ENCODE measurements around the gene ADGRG6.

The ADGRG6 gene

DNA sequence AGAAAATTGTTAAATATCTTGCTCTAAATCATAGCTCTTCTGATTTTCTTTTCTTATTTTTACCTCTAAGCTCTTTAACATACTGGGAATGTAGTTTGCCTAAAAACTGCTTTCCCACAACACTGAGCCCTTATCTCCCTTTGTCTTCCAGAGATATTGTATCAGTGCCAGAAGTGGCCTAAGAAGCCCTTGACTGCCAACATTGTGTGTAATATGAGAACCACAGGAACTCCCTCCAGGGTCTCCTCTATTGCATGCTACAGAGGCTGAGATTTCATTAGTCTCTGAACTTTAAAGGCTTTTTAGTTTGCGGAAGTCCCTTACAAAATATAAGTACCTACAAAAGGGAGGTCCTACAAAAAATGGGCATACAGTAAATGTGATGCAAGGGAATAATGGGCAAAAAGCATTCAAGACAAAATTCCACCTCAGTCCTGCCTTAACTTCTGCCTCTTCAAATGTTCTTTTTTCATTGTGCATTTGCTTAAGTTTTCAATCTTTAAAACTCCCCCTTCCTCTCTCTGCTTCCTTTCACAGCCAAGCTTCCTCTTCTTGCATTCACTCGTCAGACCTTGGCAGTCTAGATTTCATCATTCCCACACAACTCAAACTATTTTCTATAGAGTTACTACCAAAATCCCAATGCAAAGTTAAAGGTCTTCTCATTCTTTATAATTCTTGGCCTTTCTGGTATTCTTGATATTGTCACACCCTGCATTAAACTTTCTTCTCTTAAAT lies 76.5 kb downstream of the ADGRG6 start:
- no peak for DNase-seq

DNA sequence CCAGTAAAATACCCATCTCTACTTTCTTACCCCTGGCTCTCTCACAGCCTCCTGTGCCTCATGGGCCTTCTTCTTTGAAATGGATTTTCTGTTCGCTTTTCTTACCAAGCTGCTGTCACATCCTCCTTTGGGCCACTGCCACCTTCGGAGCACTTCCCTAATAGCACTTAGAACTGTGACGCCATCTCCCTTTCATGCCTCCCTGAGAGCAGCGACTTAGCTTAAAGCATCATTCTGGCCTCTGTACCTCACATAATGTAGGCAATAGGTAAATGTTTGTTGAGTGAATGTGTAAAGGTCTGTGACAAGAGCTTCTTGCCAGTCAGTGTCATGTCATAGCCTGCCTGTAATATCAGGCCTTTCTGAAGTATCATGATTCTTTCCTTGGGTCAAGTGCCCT lies 78.8 kb downstream of the ADGRG6 start:
- no peak for DNase-seq

GRCh38 chr6:142381181-142381580 lies 79.4 kb downstream of the ADGRG6 start:
- DNase-seq: no peak

- no peak for DNase-seq
These were observed 80.1 kb downstream of the ADGRG6 start for GRCh38 chr6:142381845-142382378.

GRCh38 chr6:142384519-142385254 lies 82.9 kb downstream of the ADGRG6 start:
- no peak for DNase-seq

GRCh38 chr6:142385352-142385751 lies 83.5 kb downstream of the ADGRG6 start:
- no peak for DNase-seq

GRCh38 chr6:142386657-142387056 lies 84.8 kb downstream of the ADGRG6 start:
- DNase-seq: no peak

GRCh38 chr6:142387997-142388815 lies 86.4 kb downstream of the ADGRG6 start:
- DNase-seq: no peak

DNA sequence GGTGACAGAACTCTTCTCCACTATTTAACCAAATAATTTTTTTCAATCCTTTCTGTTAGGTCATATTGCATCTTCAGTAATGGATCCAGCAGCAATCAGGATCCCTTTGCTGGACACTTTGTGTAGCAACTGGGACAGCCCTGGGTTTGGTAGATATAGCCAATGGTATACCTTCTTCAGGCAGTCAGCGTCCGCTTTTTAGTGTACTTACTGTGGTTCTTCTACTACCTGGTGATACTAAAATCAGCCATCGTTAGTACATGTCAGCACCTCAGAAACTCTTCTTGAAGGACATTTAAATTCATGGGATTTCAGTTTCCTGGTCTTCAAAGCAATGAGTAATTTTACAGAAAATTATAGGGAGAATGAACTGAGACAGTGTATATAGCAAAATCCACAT lies 93.5 kb downstream of the ADGRG6 start:
- no peak for DNase-seq

GRCh38 chr6:142395768-142396231 lies 94.0 kb downstream of the ADGRG6 start:
- no peak for DNase-seq

DNA sequence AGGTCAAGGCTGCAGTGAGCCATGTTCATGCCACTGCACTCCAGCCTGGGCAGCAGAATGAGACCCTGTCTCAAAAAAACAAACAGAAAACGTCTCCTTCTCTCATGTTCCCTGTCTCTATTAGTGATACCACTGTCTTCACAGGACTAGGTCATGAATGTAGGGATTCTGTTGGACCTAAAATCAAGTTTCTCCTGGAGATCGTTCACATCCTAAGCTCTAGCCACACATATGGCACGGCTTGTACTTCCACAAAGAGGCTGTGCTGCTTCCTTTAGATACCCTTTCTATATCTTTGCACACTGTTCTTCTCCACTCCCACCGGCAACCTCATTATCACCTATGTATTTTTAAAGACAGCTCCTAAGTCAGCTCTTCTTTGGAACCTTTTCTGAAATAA lies 96.5 kb downstream of the ADGRG6 start:
- DNase-seq: no peak

GRCh38 chr6:142399739-142400138 lies 97.9 kb downstream of the ADGRG6 start:
- DNase-seq: no peak

DNA sequence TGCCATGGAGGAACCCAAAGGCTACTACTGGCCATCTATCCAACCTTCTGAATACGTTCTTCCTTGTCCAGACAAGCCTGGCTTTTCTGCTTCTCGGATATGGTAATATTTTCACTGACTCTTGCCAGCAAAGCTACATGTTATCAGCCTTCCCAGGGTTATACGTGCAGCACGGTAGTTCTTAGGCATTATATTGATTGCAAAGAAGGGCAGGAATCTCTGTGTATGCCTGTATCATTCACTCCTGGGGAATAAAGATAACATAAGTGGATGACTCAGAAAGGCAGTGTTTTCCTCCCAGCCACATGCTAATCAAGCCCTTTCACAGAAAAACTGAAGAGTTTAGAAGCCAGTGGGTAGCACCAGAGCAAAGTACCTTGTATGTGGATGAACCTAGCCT lies 98.7 kb downstream of the ADGRG6 start:
- no peak for DNase-seq

DNA sequence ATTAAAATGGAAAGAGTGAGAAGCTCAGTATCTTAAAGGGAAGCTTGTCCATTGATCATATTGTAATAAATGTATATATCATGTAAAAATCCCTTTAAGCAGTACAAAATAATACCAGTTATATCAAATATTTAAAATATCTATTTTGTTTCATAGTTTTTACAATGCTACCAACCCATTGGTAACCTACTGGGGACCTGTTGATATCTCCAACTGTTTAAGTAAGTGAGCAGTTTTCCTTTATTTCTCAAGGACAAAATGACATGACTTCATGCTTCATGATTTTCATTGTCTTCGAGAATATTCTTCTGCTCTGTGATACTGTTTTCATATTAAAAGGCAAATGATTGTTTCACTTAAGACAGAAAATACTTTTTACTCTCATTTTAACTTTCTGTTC lies 100.0 kb downstream of the ADGRG6 start:
- no peak for DNase-seq

DNA sequence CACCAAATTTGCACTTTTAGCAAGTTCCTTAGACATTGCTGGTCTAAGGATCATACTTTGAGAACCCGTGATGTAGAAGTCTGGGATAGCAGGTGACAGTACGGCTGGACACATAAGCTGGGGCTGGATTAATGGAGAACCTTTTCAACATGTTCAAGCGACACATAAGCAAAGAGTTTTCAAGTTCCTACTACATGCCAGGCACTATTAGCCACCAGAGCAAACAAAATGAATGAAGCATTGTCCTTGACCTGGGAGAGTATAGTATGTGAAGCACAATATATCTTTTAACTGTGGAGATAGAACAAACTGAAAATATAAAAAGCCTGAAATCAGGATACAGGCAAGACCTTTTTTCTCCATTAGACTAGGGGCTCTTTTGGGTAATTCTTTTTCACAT lies 102.9 kb downstream of the ADGRG6 start:
- no peak for DNase-seq

DNA sequence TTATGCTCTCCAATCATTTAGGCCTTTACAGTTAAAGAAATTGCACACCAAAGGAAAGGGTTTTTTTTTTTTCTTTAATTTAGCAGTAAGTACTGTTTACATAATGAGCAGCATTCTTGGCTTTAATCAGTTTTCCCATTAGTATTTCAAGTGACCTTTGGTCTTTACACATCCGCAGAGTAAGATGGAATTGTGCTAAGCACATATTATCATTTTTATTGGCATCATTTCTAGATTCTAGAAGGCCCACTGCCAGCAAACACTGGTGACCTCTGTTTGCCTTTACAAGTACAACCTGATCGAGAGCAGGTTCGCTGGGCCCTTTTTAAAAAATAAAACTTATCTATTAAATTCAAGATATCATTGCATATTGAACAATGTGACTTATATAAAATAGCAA lies 104.3 kb downstream of the ADGRG6 start:
- no peak for DNase-seq

GRCh38 chr6:142407685-142408273 lies 106.0 kb downstream of the ADGRG6 start:
- no peak for DNase-seq

GRCh38 chr6:142408409-142408808 lies 106.6 kb downstream of the ADGRG6 start:
- DNase-seq: no peak

DNA sequence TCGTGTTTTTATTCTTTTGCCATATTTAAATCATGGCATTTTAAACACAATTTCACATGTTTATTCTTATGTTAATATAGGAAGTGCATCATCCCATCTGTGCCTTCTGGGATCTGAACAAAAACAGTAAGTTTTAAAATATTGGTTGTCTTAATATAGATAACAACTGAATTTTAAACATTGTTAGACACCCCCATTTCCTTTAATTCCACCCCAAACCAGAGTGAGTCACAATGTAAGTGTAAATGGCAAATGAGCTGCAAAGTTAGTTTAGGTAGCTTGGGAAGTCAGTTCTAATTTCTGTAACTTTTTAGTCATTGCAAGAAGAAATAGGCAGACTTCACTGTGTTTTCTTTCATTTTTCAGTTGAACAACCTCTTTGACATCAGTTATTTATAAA lies 108.0 kb downstream of the ADGRG6 start:
- no peak for DNase-seq

GRCh38 chr6:142411145-142411544 lies 109.3 kb downstream of the ADGRG6 start:
- no peak for DNase-seq

DNA sequence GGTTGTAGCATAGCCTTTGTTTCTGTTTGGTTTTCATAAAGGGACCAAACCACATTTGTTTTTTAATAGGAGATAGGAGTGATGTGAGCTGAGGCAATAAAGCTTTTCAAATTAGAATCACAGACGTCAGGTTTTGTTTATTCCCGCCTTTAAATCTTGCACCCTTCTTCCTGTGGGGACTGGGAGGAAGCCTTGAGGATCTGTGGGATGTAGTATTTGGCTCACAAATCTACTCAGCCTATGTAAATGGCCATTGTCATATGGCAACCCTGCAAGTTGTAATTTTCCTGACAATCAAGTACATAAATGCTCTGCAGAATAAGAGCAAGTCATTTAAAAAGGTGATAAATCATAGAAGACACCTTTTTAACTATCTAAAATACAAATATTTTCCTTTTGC lies 110.4 kb downstream of the ADGRG6 start:
- no peak for DNase-seq

DNA sequence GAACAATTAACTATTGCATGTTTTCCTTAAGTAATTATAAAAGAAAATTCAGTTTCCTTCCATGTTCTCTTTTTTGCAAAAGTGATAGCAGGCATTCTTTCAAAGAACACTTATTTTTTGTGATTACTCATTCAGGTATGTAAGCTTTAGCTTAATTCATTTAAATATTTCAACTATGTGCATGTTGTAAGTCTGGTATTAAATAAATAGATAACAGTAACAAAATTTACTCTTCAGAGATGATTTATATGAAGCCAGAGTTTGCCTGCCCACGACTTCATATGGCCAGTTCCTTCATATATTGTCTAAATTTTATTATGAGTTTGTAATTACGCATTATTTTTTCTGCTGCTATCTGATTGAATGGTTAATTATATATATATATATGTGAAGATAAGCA lies 110.9 kb downstream of the ADGRG6 start:
- no peak for DNase-seq

DNA sequence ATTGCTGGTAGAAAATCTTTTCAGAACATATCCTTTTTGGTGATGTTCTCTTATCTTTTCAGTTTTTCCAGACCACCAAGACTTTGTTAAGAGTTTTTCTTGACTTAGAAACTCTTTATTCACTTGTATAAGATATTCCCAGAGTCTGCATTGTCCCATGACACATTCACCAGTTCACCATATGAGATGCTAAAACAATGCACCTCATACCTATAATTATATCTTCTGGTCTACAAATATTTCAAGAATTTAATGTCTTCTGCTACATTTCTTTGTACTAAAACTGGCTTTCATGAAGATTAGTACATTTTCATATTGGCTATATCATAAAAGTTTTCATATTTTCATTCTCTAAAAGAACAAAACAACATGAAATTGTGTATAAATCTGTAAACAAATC lies 111.3 kb downstream of the ADGRG6 start:
- no peak for DNase-seq

Data from NCI-H1930 (cell line).